Neuronal stem cell (in vitro differentiated cells): ENCODE measurements around the gene SLC6A3.

Experiments
- DNase-seq: peaks from one replicate; pipeline ENCODE4 v3.0.0-alpha.2; 2013; ENCODE audit warnings: low spot score
- H2AFZ ChIP-seq: one replicate; pipeline ENCODE4 v1.6.1; 2013; ENCODE audit warnings: mild to moderate bottlenecking, low read length, inconsistent platforms
- H2AK5ac ChIP-seq: 2 replicates; pipeline ENCODE4 v1.6.1; 2013; ENCODE audit warnings: low read depth, mild to moderate bottlenecking, inconsistent platforms, low read length, moderate library complexity, mixed read lengths
- H2BK120ac ChIP-seq: 2 replicates; pipeline ENCODE4 v1.6.1; 2013; ENCODE audit warnings: low read depth, mild to moderate bottlenecking, inconsistent platforms, low read length, moderate library complexity, mixed read lengths
- H2BK12ac ChIP-seq: one replicate; pipeline ENCODE4 v1.6.1; 2013; ENCODE audit warnings: low read length, inconsistent platforms
- H2BK15ac ChIP-seq: 2 replicates; pipeline ENCODE4 v1.6.1; 2013; ENCODE audit warnings: mild to moderate bottlenecking, low read length, inconsistent platforms, mixed read lengths
- H2BK5ac ChIP-seq: one replicate; pipeline ENCODE4 v1.6.1; 2013; ENCODE audit warnings: inconsistent platforms, mild to moderate bottlenecking, low read length, moderate library complexity
- H3K14ac ChIP-seq: one replicate; pipeline ENCODE4 v1.6.1; 2013; ENCODE audit warnings: low read length, inconsistent platforms
- H3K18ac ChIP-seq: 2 replicates; pipeline ENCODE4 v1.6.1; 2013; ENCODE audit warnings: low read length, inconsistent platforms
- H3K23ac ChIP-seq: 2 replicates; pipeline ENCODE4 v1.6.1; 2013; ENCODE audit warnings: low read depth, mild to moderate bottlenecking, mixed read lengths, low read length, inconsistent platforms; ENCODE audit not compliant: poor library complexity
- H3K27ac ChIP-seq: replicated peaks from 3 replicates; pipeline ENCODE4 v1.5.1; 2013; ENCODE audit warnings: low read length, inconsistent platforms
- H3K27me3 ChIP-seq, 3 experiments: 2 replicates each; pipeline ENCODE4 v1.6.1; 2013; ENCODE audit warnings: low read length in 3 of 3, mild to moderate bottlenecking in 2 of 3, inconsistent platforms in 1 of 3, low read depth in 1 of 3, mixed read lengths in 1 of 3, moderate library complexity in 1 of 3; ENCODE audit not compliant: control insufficient read depth in 3 of 3, insufficient read depth in 3 of 3
- H3K36me3 ChIP-seq, 2 donors: replicated peaks in 1 of 2; 2 replicates each; pipeline ENCODE4 v1.6.1; 2013; ENCODE audit warnings: low read length in 2 of 2; ENCODE audit not compliant: control insufficient read depth in 2 of 2, insufficient read depth in 2 of 2
- H3K4ac ChIP-seq: 2 replicates; pipeline ENCODE4 v1.6.1; 2013; ENCODE audit warnings: inconsistent platforms, mild to moderate bottlenecking, low read length, moderate library complexity
- H3K4me1 ChIP-seq, 2 donors: 1 replicate in 1 of 2; 2 replicates in 1 of 2; pipeline ENCODE4 v1.6.1; 2013; ENCODE audit warnings: low read length in 2 of 2, low read depth in 1 of 2; ENCODE audit not compliant: control insufficient read depth in 2 of 2, insufficient read depth in 1 of 2
- H3K4me2 ChIP-seq: one replicate; pipeline ENCODE4 v1.6.1; 2013; ENCODE audit warnings: mild to moderate bottlenecking, low read length, inconsistent platforms; ENCODE audit not compliant: insufficient read depth, poor library complexity, severe bottlenecking
- H3K4me3 ChIP-seq, 2 donors: 2 replicates each; pipeline ENCODE4 v1.5.1; 2013; ENCODE audit warnings: low read length in 2 of 2, mild to moderate bottlenecking in 2 of 2, inconsistent platforms in 1 of 2, moderate library complexity in 1 of 2
- H3K79me1 ChIP-seq: one replicate; pipeline ENCODE4 v1.6.1; 2013; ENCODE audit warnings: low read depth, mild to moderate bottlenecking, inconsistent platforms, low read length, moderate library complexity
- H3K9ac ChIP-seq: one replicate; pipeline ENCODE4 v1.6.1; 2013; ENCODE audit warnings: mild to moderate bottlenecking, low read depth, low read length, inconsistent platforms; ENCODE audit not compliant: poor library complexity
- H3K9me3 ChIP-seq, 2 donors: replicated peaks in 1 of 2; 2 replicates each; pipeline versions ENCODE3 to v1.6.1; 2013; ENCODE audit warnings: low read length in 2 of 2, mild to moderate bottlenecking in 2 of 2, inconsistent platforms in 1 of 2, low read depth in 1 of 2, mixed read lengths in 1 of 2, moderate library complexity in 1 of 2; ENCODE audit not compliant: control insufficient read depth in 2 of 2, insufficient read depth in 1 of 2
- H4K8ac ChIP-seq: one replicate; pipeline ENCODE4 v1.6.1; 2013; ENCODE audit warnings: low read depth, mild to moderate bottlenecking, inconsistent platforms, low read length, moderate library complexity
- H4K91ac ChIP-seq: one replicate; pipeline ENCODE4 v1.6.1; 2013; ENCODE audit warnings: low read length, low read depth, mild to moderate bottlenecking, inconsistent platforms; ENCODE audit not compliant: poor library complexity
- WGBS, 2 donors: extraction: QIAGEN DNeasy Blood & Tissue Kit; methylation state at CpG; one replicate each; pipeline ENCODE4 v1.1.7; 2013; ENCODE audit warnings: missing lambda C conversion rate in 2 of 2, mixed read lengths in 1 of 2; ENCODE audit not compliant: insufficient read length in 2 of 2, insufficient replicate concordance in 1 of 2; ENCODE audit errors: extremely low coverage in 2 of 2; 5-methylcytosine and 5-hydroxymethylcytosine counted together

Gene SLC6A3

GRCh38 chr5:1443991-1444360, 1.3 kb downstream of the SLC6A3 start:
- H3K18ac ChIP-seq = peak overlapping the region; percentile 35
- H3K27me3 ChIP-seq = peaks cover 27 to 86% (median 57%) of the 10 kb centered on the region in 3 experiments
- no peak overlapping the region for H2BK120ac ChIP-seq
- H3K27ac ChIP-seq = no peak overlapping the region
- H3K36me3 ChIP-seq = no peaks in the 10 kb centered on the region
- H3K4ac ChIP-seq = peak overlapping the region; percentile 6
- peaks cover 0 to 5% of the 10 kb centered on the region in 2 donors for H3K4me1 ChIP-seq
- no peaks in the 10 kb centered on the region for H3K79me1 ChIP-seq
- no peak for DNase-seq
- peak overlapping the region in 1 of 2 donors; percentile 55 for H3K4me3 ChIP-seq
- peak overlapping the region; percentile 56 for H3K9ac ChIP-seq
- H2BK5ac ChIP-seq = no peak overlapping the region
- no peak overlapping the region for H4K8ac ChIP-seq
- peak overlapping the region; percentile 87 for H2BK15ac ChIP-seq
- H3K23ac ChIP-seq = peak overlapping the region; percentile 58
- no peak overlapping the region for H2AK5ac ChIP-seq
- no CpG with 5 or more reads among the region's 15 CpGs for WGBS, 2 donors
- H3K14ac ChIP-seq = peak overlapping the region; percentile 17
- peaks cover 3 to 6% of the 10 kb centered on the region in 2 donors for H3K9me3 ChIP-seq
- H2AFZ ChIP-seq = no peak overlapping the region
- H2BK12ac ChIP-seq = no peak overlapping the region
- no peak overlapping the region for H3K4me2 ChIP-seq
- H4K91ac ChIP-seq = no peak overlapping the region

GRCh38 chr5:1443171-1443570, 2.1 kb downstream of the SLC6A3 start:
- no peaks in the 10 kb centered on the region for H3K36me3 ChIP-seq
- peak overlapping the region; percentile 68 for H4K8ac ChIP-seq
- H2BK15ac ChIP-seq = no peak overlapping the region
- no peak overlapping the region for H2BK5ac ChIP-seq
- peaks cover 3 to 6% of the 10 kb centered on the region in 2 donors for H3K9me3 ChIP-seq
- no peak overlapping the region for H2AFZ ChIP-seq
- H3K79me1 ChIP-seq = no peaks in the 10 kb centered on the region
- H2BK120ac ChIP-seq = no peak overlapping the region
- peak overlapping the region; percentile 51 for H3K9ac ChIP-seq
- H3K4me3 ChIP-seq = no peak overlapping the region
- DNase-seq = no peak
- H3K4me1 ChIP-seq = peaks cover 0 to 5% of the 10 kb centered on the region in 2 donors
- H3K27ac ChIP-seq = no peak overlapping the region
- no peak overlapping the region for H2BK12ac ChIP-seq
- H4K91ac ChIP-seq = no peak overlapping the region
- H3K23ac ChIP-seq = no peak overlapping the region
- H2AK5ac ChIP-seq = peak overlapping the region; percentile 94
- H3K4me2 ChIP-seq = no peak overlapping the region
- peaks cover 27 to 86% (median 57%) of the 10 kb centered on the region in 3 experiments for H3K27me3 ChIP-seq
- no CpG with 5 or more reads among the region's 9 CpGs for WGBS, 2 donors
- H3K18ac ChIP-seq = no peak overlapping the region
- H3K14ac ChIP-seq = peak overlapping the region; percentile 59
- H3K4ac ChIP-seq = no peak overlapping the region

- Histone ChIP-seq H3K9ac (no peak overlapping the region), H3K9me3 (peaks cover 3 to 6% of the 10 kb centered on the region in 2 donors), H2BK5ac (no peak overlapping the region), H3K4me2 (no peak overlapping the region), H4K91ac (no peak overlapping the region), H3K27ac (no peak overlapping the region), H2BK120ac (no peak overlapping the region), H4K8ac (no peak overlapping the region), H3K79me1 (no peaks in the 10 kb centered on the region), H3K23ac (peak overlapping the region; percentile 70), H3K36me3 (no peaks in the 10 kb centered on the region), H3K4me3 (no peak overlapping the region), H3K27me3 (peaks cover 26 to 85% (median 50%) of the 10 kb centered on the region in 3 experiments), H3K14ac (peak overlapping the region; percentile 59), H2BK15ac (no peak overlapping the region), H2AK5ac (peak overlapping the region; percentile 94), H2BK12ac (no peak overlapping the region), H3K4ac (no peak overlapping the region), H2AFZ (no peak overlapping the region), H3K18ac (no peak overlapping the region), H3K4me1 (peaks cover 0 to 5% of the 10 kb centered on the region in 2 donors)
- WGBS, 2 donors = no CpG with 5 or more reads among the region's 36 CpGs
- DNase-seq = no peak
These were observed 2.8 kb downstream of the SLC6A3 start for GRCh38 chr5:1442222-1443145.

- Histone ChIP-seq H3K36me3 (no peaks in the 10 kb centered on the region), H4K8ac (no peak overlapping the region), H3K9ac (no peak overlapping the region), H3K18ac (no peak overlapping the region), H3K9me3 (peaks cover 3 to 6% of the 10 kb centered on the region in 2 donors), H3K23ac (peak overlapping the region; percentile 19), H2AFZ (no peak overlapping the region), H2AK5ac (no peak overlapping the region), H2BK15ac (no peak overlapping the region), H3K4me2 (no peak overlapping the region), H3K4me1 (peaks cover 0 to 5% of the 10 kb centered on the region in 2 donors), H3K4me3 (no peak overlapping the region), H3K79me1 (no peaks in the 10 kb centered on the region), H3K14ac (no peak overlapping the region), H4K91ac (no peak overlapping the region), H3K4ac (no peak overlapping the region), H2BK5ac (no peak overlapping the region), H2BK12ac (no peak overlapping the region), H2BK120ac (no peak overlapping the region), H3K27ac (no peak overlapping the region), H3K27me3 (peaks cover 25 to 73% (median 38%) of the 10 kb centered on the region in 3 experiments)
- WGBS, 2 donors = no CpG with 5 or more reads among the region's 24 CpGs
- DNase-seq = no peak
These were observed 3.9 kb downstream of the SLC6A3 start for GRCh38 chr5:1441166-1441865.
